GM21619 (cell line): ENCODE data around the gene ABCG2.

Source experiments
- ATAC-seq: cut with Tn5 transposase; IDR thresholded peaks from one replicate; pipeline ENCODE4 v1.9.1; 2021; ENCODE audit not compliant: unreplicated experiment

The ABCG2 gene

GRCh38 chr4:88077911-88078524 lies 80.4 kb downstream of the ABCG2 start:
- ATAC-seq = no peak

DNA sequence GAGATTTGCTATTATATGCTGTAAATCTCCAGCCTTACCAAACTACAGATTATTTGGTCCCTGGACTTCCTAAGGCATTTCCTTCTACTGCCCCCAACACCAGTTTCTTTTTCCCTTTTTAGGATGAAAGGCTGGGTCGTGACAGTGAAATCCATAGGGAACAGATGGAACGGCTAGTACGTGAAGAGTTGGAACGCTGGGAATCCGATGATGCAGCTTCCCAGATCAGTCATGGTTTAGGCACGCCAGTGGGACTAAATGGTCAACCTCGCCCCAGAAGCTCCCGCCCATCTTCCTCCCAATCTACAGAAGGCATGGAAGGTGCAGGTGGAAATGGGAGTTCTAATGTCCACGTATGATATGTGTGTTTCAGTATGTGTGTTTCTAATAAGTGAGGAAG lies 83.1 kb downstream of the ABCG2 start:
- ATAC-seq = no peak

GRCh38 chr4:88070031-88070430 lies 88.4 kb downstream of the ABCG2 start:
- no peak for ATAC-seq

- ATAC-seq = no peak
Observed at GRCh38 chr4:88064410-88064809, 94.0 kb downstream of the ABCG2 start.

DNA sequence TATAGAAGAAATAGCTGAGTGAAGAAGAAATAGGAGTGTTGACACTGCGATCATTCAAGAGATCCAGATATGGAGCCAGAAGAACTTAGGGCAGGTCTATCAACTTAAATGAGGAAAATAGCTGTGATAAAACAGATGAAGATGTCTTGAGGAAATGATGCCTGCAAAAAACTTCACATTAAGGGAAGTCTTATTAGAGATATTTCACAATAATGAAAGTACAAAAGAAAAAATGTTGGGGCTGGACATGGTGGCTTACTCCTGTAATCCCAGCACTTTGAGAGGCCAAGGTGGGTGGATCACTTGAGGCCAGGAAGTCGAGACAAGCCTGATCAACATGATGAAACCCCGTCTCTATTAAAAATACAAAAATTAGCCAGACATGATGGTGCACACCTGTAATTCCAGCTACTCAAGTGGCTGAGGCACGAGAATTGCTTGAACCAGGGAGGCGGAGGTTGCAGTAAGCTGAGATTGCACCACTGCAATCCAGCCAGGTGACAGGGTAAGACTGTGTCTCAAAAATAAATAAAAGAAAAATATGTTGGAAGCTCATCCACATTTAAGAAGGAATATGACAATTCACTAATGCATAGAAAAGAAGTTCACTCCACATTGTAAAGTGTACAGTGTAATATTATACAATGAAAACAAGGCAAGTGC lies 94.7 kb downstream of the ABCG2 start:
- ATAC-seq = no peak

DNA sequence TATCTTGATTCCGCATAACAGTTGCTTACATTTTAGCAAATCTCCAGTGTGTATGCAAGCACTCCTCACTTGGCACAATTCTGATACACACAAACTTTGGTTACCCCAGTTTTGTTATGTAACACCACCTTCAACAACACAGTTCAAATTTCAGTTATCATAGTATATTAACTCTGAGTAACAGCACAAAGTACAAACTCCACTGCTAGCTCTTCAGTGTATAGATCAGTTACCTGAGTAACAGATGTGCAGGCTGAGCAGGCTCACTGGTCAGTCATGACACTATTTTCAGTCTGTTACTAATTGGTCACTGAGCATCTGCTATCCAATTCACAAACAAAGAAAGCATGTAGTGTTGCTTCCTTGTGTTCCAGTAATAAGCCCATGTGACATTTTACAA lies 95.6 kb downstream of the ABCG2 start:
- ATAC-seq = no peak

- ATAC-seq = no peak
Observed at GRCh38 chr4:88062311-88062710, 96.1 kb downstream of the ABCG2 start.

DNA sequence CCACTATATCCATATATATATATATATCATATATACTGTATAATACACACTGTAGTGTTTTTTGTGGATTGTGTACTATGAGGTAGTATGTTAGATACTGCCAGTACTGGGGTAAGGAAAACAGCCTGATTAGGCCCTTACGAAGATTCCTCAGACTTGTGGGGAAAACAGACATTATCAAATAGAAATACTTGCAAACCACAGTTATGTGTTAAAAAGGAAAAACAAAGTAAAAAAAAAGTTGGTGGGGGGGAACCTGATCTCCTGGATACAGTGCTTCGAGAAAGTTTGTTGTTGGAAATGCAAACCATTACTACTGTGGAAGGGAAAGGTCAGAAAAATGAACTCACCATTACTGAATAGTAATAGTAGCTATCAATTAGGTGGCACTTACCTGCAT lies 98.0 kb downstream of the ABCG2 start:
- ATAC-seq = no peak

DNA sequence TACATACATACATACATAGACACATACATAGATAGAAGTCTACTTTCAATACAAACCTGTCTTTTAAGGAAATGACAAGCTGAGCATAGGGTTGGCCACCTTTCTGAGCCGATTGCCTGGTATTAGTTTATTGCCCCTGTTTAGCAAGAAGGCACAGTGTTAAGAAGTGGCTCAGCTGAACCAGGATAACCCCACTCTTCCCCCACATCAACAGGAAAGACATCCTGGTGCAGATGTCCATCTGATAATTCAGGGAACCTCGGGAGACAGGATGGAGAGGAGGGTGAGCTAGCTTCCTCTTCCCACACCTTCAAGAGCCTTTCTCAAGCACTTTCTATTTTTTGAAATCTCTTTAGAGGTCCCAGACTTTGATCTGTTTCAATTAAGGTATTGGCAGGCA lies 98.7 kb downstream of the ABCG2 start:
- ATAC-seq = no peak

- no peak for ATAC-seq
Observed at GRCh38 chr4:88058295-88058694, 100.1 kb downstream of the ABCG2 start.

GRCh38 chr4:88054901-88055300 lies 103.5 kb downstream of the ABCG2 start:
- peak; percentile 50 for ATAC-seq

GRCh38 chr4:88054229-88054628 lies 104.2 kb downstream of the ABCG2 start:
- no peak for ATAC-seq

GRCh38 chr4:88045021-88045420 lies 113.4 kb downstream of the ABCG2 start:
- no peak for ATAC-seq

GRCh38 chr4:88043586-88044340 lies 114.7 kb downstream of the ABCG2 start:
- ATAC-seq = no peak

- no peak for ATAC-seq
Observed at GRCh38 chr4:88043001-88043400, 115.4 kb downstream of the ABCG2 start.

- no peak for ATAC-seq
Observed at GRCh38 chr4:88041626-88042025, 116.8 kb downstream of the ABCG2 start.

GRCh38 chr4:88040707-88041106 lies 117.7 kb downstream of the ABCG2 start:
- no peak for ATAC-seq
